IMR-90 (cell line): ENCODE results near the gene RTEL1. TPM values are rescaled to one million over a fixed set of nuclear protein-coding genes. Genes with fewer than 3 reads are reported as not detected.

Experiments
- polyA plus RNA-seq, 3 experiments: library from polyadenylated mRNA; depleted of rRNA; stranded (reverse); fragments of >200 nt; gene quantifications; 2 replicates each; pipeline ENCODE4 v1.2.3, GENCODE V29; 2012; ENCODE audit warnings: low replicate concordance in 1 of 3
- total RNA-seq: library from RNA; depleted of rRNA; stranded (reverse); fragments of >200 nt; gene quantifications from 2 replicates; pipeline ENCODE4 v1.2.3, GENCODE V29; 2012
- TF ChIP-seq, protein P1 (sequence below): fragments of 150-350 bp; IDR thresholded peaks from 2 replicates; pipeline ENCODE4 v1.6.1; 2016; ENCODE audit warnings: low read depth, mild to moderate bottlenecking, low read length, moderate library complexity, borderline replicate concordance

The RTEL1 gene
- total and polyA plus RNA-seq, 2 of the 4 experiments (the other 2 are of a cell fraction) = 14.7 to 18.8 TPM

DNA sequence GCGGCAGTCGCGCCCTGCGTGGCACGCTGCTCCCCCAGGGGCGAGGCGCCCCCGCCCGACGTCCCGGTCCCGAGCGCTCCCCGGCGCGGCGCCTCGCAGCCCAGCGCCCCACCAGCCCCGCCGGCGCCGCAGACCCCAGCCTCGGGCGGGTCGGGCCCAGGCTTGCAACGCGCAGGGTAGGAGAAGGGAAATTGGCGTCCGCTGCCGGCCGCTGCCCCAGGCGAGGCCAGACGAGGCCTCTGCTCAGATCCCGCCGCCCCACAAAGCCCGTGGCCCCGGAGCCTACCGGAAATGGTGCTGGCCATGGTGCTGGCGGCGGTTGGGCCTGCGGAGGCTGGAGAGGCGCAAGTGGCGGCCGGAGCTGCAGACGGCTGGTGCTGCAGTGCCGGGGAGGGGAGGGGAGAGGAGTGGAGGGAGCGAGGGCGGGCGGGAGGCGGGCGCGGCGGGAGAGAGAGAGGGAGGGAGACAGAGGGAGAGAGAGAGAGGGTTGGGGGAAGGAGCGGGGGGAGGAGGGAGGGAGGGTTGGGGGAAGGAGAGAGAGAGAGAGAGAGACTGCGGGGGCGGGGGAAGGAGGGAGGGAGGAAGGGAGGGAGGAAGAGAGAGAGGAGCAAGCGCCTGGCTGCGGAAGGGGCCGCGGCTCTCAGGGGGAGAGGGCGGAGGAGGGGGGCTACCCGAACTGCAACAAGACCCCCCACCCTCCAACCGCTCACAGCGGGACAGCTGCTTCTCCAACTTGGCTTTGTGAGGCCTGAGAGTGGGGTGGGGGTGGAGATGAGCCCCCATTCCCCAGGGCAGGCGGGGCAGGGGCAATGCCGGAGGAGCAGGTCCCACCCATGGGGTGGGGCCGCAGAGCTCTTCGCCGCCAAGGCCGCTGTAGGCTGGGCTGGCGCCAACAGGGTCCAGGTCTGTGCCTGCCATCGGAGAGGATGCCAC lies 4.8 kb upstream of the RTEL1 start, which contains the start of gene STMN3 (continued):
- TF ChIP-seq, protein P1, sequence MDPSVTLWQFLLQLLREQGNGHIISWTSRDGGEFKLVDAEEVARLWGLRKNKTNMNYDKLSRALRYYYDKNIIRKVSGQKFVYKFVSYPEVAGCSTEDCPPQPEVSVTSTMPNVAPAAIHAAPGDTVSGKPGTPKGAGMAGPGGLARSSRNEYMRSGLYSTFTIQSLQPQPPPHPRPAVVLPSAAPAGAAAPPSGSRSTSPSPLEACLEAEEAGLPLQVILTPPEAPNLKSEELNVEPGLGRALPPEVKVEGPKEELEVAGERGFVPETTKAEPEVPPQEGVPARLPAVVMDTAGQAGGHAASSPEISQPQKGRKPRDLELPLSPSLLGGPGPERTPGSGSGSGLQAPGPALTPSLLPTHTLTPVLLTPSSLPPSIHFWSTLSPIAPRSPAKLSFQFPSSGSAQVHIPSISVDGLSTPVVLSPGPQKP = no peak
